ENCODE measurements around the gene ATAD2B.

ATAD2B gene

GRCh38 chr2:23837871-23838270, 89.1 kb downstream of the ATAD2B start:
- DNase-seq (ENCODE audit: low read depth in 2 of 2), result no peak

DNA sequence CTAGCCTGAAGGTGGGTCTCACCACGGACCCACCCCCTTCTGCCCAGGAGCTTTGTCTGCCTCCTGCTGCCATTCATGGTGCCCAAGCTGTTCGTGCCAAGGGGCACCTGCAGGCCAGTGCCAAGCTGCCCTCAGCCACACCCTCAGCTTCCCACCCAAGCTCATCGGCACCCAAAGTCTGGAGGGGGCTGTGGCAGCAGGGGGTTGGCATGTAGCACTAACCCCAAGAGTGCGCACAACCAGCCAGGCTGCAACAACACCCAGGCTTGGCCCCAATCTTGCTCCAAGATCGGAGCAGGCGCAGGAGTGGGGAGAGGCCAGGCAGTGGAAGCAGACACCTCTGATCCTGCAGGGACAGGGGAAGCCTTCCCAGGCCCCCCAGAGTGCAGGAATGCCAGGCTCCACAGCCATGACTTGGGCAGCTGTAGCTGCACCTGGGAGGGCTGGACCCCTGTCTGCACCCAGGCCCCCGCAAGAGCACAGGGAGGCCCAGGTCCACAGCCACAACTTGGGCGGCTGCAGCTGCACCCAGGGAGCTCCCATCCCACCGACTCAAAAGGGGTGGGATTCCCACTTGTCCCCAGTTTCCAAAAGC, 89.9 kb downstream of the ATAD2B start:
- DNase-seq (ENCODE audit: low read depth in 2 of 2), result no peak

DNA sequence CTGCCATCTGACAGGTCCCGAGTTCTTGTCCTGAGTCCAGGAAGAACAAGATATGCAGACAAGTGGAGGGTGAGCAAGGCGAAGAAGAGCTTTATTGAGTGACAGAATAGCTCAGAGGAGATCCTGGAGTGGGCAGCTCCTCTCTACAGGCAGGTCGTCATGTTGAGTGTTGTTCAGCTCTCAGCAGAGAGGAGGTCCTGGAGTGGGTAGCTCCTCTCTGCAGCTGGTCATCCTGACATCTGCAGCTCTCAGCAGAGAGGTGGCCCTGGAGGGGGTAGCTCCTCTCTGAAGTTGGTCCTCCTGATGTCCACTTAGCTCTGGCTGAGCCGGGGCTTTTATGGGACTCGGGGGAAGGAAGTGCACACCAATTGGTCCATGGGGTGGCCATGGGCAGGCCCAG, 90.4 kb downstream of the ATAD2B start:
- DNase-seq (ENCODE audit: low read depth in 2 of 2), result no peak

GRCh38 chr2:23835988-23836387, 90.9 kb downstream of the ATAD2B start:
- no peak for DNase-seq (ENCODE audit: low read depth in 2 of 2)

DNA sequence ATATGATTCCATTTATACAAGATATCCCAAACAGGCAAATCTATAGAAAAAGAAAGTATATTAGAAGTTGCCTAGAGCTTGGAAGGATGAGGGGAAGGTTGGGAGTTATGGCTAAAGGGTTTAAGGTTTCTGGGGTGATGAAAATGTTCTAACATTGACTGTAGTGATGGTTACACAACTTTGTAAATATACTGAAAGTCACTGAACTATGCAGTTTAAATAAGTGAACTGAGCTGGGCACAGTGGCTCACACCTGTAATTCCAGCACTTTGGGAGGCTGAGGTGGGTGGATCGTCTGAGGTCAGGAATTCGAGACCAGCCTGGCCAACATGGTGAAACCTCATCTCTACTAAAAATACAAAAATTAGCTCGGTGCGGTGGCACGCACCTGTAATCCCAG, 91.5 kb downstream of the ATAD2B start:
- no peak for DNase-seq (ENCODE audit: low read depth in 2 of 2)

- DNase-seq (ENCODE audit: low read depth in 2 of 2), result no peak
These were observed 97.9 kb downstream of the ATAD2B start for GRCh38 chr2:23828986-23829385.

DNA sequence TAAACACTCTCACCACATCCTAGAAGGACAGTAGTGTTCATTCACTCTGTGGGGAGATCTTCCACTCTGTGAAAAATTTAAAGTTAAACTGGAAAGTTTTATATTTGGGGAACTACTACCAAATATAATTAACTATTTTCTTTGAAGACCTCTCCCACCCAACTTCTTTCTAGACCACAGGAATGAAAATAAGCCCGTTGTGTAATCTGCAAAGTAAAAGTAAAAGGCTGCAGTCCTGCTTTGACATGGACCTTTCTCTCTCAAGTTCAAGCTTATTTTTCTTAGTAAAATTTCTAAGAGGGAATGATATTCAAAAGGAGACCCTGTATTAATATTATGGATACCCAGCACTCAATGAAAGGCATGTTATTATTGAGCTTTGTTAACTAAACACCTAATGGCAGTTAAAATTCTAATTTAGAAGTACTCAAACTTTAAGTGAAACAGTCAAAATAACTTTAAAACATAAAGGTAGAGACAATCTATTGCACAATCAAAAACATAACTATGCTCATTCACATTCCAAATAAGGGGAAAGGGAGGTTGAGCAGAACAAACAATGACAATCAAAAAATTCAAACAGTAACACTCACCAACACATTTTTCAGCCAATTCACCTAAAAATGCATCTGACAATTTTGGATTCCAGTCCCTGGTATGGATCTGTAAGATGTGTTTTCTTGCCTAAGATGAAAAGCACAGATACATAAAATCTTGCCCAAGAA, 98.5 kb downstream of the ATAD2B start:
- DNase-seq (ENCODE audit: low read depth in 2 of 2), result no peak

- DNase-seq (ENCODE audit: low read depth in 2 of 2), result no peak
These were observed 99.6 kb downstream of the ATAD2B start for GRCh38 chr2:23827287-23827686.

DNA sequence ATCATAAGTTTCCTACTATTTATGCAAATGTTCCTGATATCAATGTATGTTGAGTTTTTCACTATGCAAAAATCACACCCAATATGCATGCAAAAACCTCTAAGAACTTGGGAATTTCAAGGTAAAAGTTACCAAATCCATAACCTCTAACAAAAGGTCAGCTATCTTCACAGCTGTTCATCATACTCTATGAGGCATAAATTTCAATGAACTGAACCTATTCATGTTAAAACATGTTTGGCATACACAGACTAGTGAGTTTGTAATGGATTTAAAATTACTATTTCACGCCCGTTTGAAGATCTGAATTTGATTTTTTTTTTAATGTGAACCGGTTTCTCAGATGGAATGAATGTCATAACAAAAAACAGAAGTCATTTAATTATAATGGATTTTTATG, 100.2 kb downstream of the ATAD2B start:
- no peak for DNase-seq (ENCODE audit: low read depth in 2 of 2)

DNA sequence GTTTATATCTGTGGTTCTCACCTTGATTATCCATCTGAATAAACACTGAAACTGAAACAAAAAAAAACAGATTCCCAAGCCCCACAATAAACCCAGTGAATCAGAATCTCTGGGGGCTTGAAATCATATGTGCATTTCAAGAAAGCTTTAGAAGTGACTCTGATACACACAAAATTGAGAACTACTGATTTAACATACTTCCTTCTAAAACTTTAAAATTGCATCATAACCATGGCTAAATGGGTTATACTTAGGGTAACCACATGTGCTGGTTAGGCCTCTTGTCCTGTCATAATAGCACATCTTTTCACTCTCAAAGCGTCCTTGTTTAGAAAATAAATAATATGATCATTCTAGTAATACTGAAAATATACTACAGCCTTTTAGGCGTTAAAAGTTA, 100.9 kb downstream of the ATAD2B start:
- no peak for DNase-seq (ENCODE audit: low read depth in 2 of 2)

DNA sequence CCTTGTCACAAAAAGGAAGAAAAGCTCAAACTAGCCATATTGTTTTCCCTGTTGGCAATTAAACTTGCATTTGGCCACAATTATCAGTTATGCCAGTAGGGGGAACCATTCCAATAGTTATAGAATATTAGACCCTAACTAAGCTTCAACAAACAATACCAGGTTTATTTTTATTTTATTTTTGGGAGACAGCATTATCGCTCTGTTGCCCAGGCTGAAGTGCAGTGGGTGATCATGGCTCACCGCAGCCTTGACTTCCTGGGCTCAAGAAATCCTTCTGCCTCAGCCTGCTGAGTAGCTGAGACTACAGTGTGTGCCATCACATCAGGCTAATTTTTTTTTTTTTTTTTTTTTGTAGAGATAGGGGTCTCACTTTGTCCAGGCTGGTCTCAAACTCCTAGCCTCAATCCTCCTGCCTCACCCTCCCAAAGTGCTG, 102.1 kb downstream of the ATAD2B start:
- no peak for DNase-seq (ENCODE audit: low read depth in 2 of 2)

GRCh38 chr2:23823863-23824262, 103.1 kb downstream of the ATAD2B start:
- no peak for DNase-seq (ENCODE audit: low read depth in 2 of 2)

DNA sequence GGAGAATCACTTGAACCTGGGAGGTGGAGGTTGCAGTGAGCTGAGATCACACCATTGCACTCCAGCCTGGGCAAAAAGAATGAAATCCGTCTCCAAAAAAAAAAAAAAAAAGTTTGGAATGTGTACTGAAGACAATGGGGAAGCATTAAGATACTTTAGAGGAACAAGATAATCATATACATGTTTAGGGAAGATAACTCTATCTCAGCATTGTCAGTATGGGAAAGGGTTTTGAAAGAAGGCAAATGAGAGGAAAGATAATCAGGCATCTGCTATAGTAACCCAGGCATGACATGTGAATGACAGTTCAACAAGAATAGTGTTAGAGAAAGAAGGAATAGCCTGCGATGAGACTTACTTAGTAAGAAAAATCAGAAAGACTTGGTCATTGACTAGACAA, 112.0 kb downstream of the ATAD2B start:
- DNase-seq (ENCODE audit: low read depth in 2 of 2), result no peak

GRCh38 chr2:23813438-23813837, 113.5 kb downstream of the ATAD2B start:
- no peak for DNase-seq (ENCODE audit: low read depth in 2 of 2)

DNA sequence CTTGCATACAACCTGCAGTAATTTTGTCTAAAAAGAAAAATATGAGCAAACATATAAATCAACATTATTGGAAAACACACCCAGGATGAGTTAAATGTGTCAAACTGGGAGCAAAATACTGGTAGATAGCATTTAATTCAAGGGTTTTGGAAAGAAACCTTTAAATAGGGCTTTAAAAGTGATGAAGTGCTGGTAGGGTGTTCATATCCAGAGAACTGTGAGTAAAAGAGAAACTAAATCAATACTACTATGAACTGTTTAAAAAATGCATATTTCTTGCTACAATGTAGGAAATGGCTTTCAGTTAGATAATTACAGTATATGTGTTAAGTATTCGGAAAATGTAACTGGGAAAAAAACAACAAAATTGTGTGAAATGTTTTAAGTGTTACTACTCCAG, 117.8 kb downstream of the ATAD2B start:
- no peak for DNase-seq (ENCODE audit: low read depth in 2 of 2)

GRCh38 chr2:23806665-23807249, 120.2 kb downstream of the ATAD2B start:
- no peak for DNase-seq (ENCODE audit: low read depth in 2 of 2)

DNA sequence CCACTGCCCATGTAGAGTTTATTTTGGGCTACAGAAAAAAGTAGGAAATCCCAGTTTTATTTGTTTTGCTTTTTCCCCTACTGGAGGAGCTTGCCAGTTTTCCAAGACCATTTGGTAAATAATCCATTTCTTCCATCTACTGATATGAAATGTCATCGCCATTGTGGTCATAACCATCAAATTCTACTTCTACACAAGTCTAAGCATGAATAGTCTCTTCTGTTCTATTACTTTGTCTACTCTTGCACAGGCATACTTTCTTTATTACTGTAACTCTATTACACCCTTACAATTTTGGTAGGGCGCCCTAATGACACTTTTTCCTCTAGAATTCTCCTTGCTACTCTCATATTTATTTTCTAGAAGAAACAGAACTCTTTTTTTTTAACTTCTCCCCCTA, 120.7 kb downstream of the ATAD2B start:
- no peak for DNase-seq (ENCODE audit: low read depth in 2 of 2)

DNA sequence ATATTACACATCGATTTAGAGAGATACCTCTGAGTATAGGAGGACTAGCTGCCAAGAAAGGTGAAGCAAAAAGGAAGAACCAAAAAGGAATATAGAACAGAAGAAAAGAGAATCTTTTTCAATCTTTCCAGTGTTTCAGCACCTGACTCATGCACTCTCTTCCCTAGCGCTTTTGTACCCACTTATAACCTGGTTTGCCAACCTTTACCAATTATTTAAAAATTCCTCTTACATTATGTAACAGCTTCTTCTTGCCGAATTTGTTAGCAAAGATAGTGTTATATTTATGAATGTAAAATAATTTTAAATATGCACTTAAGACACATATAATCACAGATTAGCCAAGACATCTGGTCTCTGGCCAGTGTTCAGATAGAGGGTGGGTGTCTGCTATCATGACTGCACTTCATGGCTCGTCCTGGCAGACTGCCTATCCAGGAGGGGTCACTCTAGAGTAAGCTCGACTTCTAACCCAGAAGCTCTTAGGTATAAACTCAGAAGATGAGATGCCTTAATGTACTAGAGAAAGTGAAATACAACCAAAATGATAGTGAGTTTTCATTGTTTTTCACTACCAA, 122.9 kb downstream of the ATAD2B start:
- DNase-seq (ENCODE audit: low read depth in 2 of 2), result no peak

GRCh38 chr2:23803264-23803964, 123.5 kb downstream of the ATAD2B start:
- no peak for DNase-seq (ENCODE audit: low read depth in 2 of 2)

DNA sequence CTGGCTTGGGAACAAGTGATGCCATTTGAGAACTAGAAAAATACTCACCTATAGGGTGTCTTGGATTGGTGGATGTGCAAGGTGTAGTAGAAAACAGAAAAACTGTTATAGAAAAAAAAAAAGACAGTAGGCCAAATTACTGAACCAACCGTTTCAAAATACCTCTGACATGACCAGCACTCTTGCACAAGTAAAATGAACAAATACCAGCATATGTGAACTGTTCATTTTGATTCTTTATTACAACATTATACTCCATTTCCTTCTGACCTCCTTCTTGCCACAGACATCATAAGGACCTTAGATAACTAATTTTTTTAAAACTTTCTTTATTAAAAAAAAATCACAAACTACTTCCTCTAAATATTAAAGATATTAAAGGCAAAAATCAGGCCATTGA, 125.5 kb downstream of the ATAD2B start:
- DNase-seq (ENCODE audit: low read depth in 2 of 2), result no peak

DNA sequence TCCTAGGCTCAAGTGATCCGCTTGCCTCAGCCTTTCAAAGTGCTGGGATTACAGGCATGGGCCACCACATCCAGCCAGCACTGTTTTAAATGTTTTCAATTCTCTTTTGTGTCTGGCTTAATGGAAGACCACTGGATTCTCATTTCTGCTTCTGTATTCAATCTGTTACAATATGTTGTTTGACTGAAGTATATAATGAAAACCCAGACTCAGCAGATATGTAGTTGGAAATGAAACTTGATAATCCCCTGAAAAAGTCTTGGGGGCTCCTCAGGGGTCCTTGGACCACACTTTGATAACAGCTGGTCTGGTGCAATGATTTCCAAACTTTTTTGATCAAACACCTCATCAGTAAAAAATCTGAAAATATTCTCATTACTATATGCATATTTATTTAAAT, 132.7 kb downstream of the ATAD2B start:
- no peak for DNase-seq (ENCODE audit: low read depth in 2 of 2)

DNA sequence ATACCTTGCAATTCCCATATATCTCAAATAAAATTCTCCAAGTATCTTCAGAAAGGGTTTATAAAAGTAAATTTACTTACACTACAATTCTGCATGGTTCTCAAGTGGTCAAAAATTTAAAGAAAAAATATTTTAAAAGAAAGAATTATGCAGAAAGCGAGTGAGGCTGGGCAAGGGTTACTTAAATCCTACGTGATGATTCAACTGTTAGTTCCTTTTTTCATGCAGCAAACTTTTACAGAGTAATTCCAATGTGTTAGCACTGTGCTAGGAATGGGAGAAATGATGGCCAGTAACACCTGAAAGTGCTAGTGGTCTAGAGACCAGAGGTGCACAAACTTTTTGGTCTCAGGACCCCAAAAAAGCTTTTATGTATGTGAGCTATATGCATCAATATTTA, 133.4 kb downstream of the ATAD2B start:
- DNase-seq (ENCODE audit: low read depth in 2 of 2), result no peak

All from stimulated activated CD8-positive, alpha-beta memory T cell treated with anti-CD3 and anti-CD28 coated beads, Interleukin-15, amount 100 ng/mL, for 48 hours (primary cell).